PC-3 (cell line): ENCODE measurements around the gene MYO3B. TPM values are rescaled to one million over a fixed set of nuclear protein-coding genes. Genes with fewer than 3 reads are reported as not detected.
"Not testable (repeated sequence)": the region's sequence is repeated elsewhere in the genome, so short reads cannot be mapped to it uniquely, and the experiment has no call there.

Experiments used
- ATAC-seq: fragments of 200-7000 bp; cut with Tn5 transposase; 2 replicates; pipeline ENCODE4 v1.9.1; 2020; ENCODE audit warnings: mild to moderate bottlenecking, moderate library complexity
- BruUV-seq: library from RNA; stranded (reverse); fragments of 400-500 nt; replicated peaks from 2 replicates; lab custom pipeline; 2021; lab: Mats Ljungman, UMichigan
- CTCF ChIA-PET: fragments of 300-600 bp; sonication (Branson Sonifier 250); formaldehyde crosslinking; loops from one replicate; lab custom pipeline; 2022; ENCODE audit warnings: antibody characterized with exemption; lab: Charles Lee
- POLR2A ChIA-PET: fragments of 300-600 bp; sonication (Branson Sonifier 250); formaldehyde crosslinking; loops from one replicate; lab custom pipeline; 2022; ENCODE audit warnings: antibody characterized with exemption; ENCODE audit not compliant: unreplicated experiment; lab: Charles Lee
- DNase-seq: peaks from one replicate; pipeline ENCODE4 v3.0.0-alpha.2; 2015
- H2AFZ ChIP-seq: fragments of 300-600 bp; sonication (generic); 2 replicates; pipeline ENCODE4 v1.6.0; 2016; ENCODE audit warnings: antibody characterized with exemption, low read length
- H3F3A ChIP-seq: fragments of 300-600 bp; sonication (generic); one replicate; pipeline ENCODE4 v1.6.0; 2017; ENCODE audit warnings: antibody characterized with exemption, low read length, control low read depth, mild to moderate bottlenecking; ENCODE audit not compliant: unreplicated experiment
- H3K27ac ChIP-seq: fragments of 300-600 bp; sonication (generic); 2 replicates; pipeline ENCODE4 v1.5.1; 2016; ENCODE audit warnings: mild to moderate bottlenecking, low read length
- H3K27me3 ChIP-seq: fragments of 300-600 bp; sonication (generic); 2 replicates; pipeline ENCODE4 v1.6.1; 2016; ENCODE audit warnings: low read length, mixed read lengths
- H3K36me3 ChIP-seq: fragments of 300-600 bp; sonication (generic); 2 replicates; pipeline ENCODE4 v1.6.1; 2016; ENCODE audit warnings: low read depth, mixed run types, low read length, mixed read lengths
- H3K4me1 ChIP-seq: fragments of 300-600 bp; sonication (generic); 2 replicates; pipeline ENCODE4 v1.5.1; 2016; ENCODE audit warnings: low read length; ENCODE audit not compliant: insufficient read depth
- H3K4me2 ChIP-seq: fragments of 300-600 bp; sonication (generic); 2 replicates; pipeline ENCODE4 v1.6.0; 2016; ENCODE audit warnings: low read length
- H3K4me3 ChIP-seq: fragments of 300-600 bp; sonication (generic); 2 replicates; pipeline ENCODE4 v1.5.1; 2016; ENCODE audit warnings: mild to moderate bottlenecking, low read length, mixed read lengths
- H3K79me2 ChIP-seq: fragments of 300-600 bp; sonication (generic); 2 replicates; pipeline ENCODE4 v1.6.1; 2017; ENCODE audit warnings: low read length, mixed read lengths
- H3K9ac ChIP-seq: fragments of 300-600 bp; sonication (generic); 2 replicates; pipeline ENCODE4 v1.6.0; 2016; ENCODE audit warnings: mild to moderate bottlenecking, low read length
- H3K9me2 ChIP-seq: fragments of 300-600 bp; sonication (generic); replicated peaks from 2 replicates; pipeline ENCODE4 v1.6.1; 2016; ENCODE audit warnings: mixed run types, low read length, mixed read lengths
- H3K9me3 ChIP-seq: fragments of 300-600 bp; sonication (generic); 2 replicates; pipeline ENCODE4 v1.6.1; 2016; ENCODE audit warnings: low read length, mixed read lengths
- H4K20me1 ChIP-seq: fragments of 300-600 bp; sonication (generic); 2 replicates; pipeline ENCODE4 v1.6.1; 2016; ENCODE audit warnings: low read length, mixed read lengths
- EZH2 ChIP-seq: fragments of 300-600 bp; sonication (generic); IDR thresholded peaks from one replicate; pipeline ENCODE4 v1.6.1; 2017; ENCODE audit warnings: antibody characterized with exemption, mild to moderate bottlenecking, low read length; ENCODE audit not compliant: unreplicated experiment
- EZH2phosphoT487 ChIP-seq: fragments of 300-600 bp; sonication (generic); IDR thresholded peaks from 2 replicates; pipeline ENCODE4 v1.6.1; 2018; ENCODE audit warnings: mild to moderate bottlenecking, antibody characterized with exemption, low read length, borderline replicate concordance
- intact Hi-C: fragments of 100-400 bp; cut with micrococcal nuclease; formaldehyde crosslinking; loops from 2 replicates; pipeline ENCODE4 v1.9.0; 2023
- total RNA-seq: library from RNA; depleted of rRNA; stranded (reverse); fragments of >200 nt; gene quantifications from 2 replicates; pipeline ENCODE4 v1.2.3, GENCODE V29; 2014
- TF ChIP-seq, protein P1 (sequence below): fragments of 300-600 bp; sonication (generic); conservative IDR thresholded peaks from 2 replicates; pipeline ENCODE4 v1.5.1; 2017; ENCODE audit warnings: antibody characterized with exemption, low read depth, mild to moderate bottlenecking, low read length

MYO3B gene
- total RNA-seq, 1 experiment from 2014 or later, result 1.1 TPM

DNA sequence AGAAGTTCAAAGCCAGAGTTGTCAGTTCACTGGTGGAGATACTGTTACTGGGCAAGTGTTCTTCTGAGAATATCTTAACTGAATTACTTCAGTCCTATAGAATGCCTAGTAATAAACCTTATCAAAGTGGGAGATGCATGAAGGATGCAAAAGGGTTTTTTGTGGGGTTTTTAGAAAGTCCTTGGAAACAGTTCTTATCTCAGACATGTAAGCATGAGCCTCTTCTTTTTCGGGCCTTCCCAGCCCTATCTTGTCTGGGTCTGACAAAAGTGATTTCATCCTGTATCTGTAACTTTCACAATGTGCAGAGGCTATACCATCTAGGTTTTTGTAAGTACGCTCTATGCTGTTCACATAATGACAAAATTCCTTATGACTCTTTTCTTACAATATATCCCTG is 255.5 kb downstream of the MYO3B start:
- TF ChIP-seq EZH2phosphoT487, result no peak
- TF ChIP-seq EZH2, result no peak
- TF ChIP-seq, protein P1, sequence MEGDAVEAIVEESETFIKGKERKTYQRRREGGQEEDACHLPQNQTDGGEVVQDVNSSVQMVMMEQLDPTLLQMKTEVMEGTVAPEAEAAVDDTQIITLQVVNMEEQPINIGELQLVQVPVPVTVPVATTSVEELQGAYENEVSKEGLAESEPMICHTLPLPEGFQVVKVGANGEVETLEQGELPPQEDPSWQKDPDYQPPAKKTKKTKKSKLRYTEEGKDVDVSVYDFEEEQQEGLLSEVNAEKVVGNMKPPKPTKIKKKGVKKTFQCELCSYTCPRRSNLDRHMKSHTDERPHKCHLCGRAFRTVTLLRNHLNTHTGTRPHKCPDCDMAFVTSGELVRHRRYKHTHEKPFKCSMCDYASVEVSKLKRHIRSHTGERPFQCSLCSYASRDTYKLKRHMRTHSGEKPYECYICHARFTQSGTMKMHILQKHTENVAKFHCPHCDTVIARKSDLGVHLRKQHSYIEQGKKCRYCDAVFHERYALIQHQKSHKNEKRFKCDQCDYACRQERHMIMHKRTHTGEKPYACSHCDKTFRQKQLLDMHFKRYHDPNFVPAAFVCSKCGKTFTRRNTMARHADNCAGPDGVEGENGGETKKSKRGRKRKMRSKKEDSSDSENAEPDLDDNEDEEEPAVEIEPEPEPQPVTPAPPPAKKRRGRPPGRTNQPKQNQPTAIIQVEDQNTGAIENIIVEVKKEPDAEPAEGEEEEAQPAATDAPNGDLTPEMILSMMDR, result no peak
- Histone ChIP-seq H3K27ac (no peak overlapping the region), H3K4me1 (no peaks in the 10 kb centered on the region), H3K27me3 (no peaks in the 10 kb centered on the region), H2AFZ (no peak overlapping the region), H4K20me1 (no peaks in the 10 kb centered on the region), H3K79me2 (no peaks in the 10 kb centered on the region), H3K4me2 (no peak overlapping the region), H3F3A (no peaks in the 10 kb centered on the region), H3K9ac (no peak overlapping the region), H3K36me3 (no peaks in the 10 kb centered on the region), H3K4me3 (no peak overlapping the region), H3K9me2 (no peaks in the 10 kb centered on the region), H3K9me3 (no peaks in the 10 kb centered on the region)
- intact Hi-C loops, result no loop called here
- DNase-seq (no peak), ATAC-seq (no peak)
- BruUV-seq, result no TSS peak
- CTCF ChIA-PET, result no interaction called here
- POLR2A ChIA-PET, result no interaction called here

DNA sequence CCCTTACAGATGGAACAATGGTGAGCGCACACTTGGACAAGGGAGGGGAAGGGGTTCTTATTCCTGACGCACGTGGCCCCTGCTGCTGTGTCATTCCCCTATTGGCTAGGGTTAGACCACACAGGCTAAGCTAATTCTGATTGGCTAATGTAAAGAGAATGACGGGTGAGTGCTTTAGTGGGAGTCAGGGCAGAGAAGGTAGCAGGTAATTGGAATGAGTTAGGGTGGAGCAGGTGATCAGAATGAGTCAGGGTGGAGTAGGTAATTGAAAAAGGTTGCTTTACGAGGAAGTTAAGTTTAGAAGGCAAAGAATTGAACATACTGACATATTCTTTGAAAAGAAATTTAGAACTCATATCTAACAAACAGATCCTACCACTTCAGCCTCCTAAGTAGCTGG is 256.4 kb downstream of the MYO3B start:
- H3K9me3 ChIP-seq, ATAC-seq, H3K27me3 ChIP-seq, H3K4me2 ChIP-seq, DNase-seq, POLR2A ChIA-PET, H3K79me2 ChIP-seq, H4K20me1 ChIP-seq, H3K27ac ChIP-seq, H3K9ac ChIP-seq, CTCF ChIA-PET, H2AFZ ChIP-seq, H3K36me3 ChIP-seq, H3K4me1 ChIP-seq, intact Hi-C loops, BruUV-seq, H3K9me2 ChIP-seq, H3K4me3 ChIP-seq, H3F3A ChIP-seq: not testable (repeated sequence)

DNA sequence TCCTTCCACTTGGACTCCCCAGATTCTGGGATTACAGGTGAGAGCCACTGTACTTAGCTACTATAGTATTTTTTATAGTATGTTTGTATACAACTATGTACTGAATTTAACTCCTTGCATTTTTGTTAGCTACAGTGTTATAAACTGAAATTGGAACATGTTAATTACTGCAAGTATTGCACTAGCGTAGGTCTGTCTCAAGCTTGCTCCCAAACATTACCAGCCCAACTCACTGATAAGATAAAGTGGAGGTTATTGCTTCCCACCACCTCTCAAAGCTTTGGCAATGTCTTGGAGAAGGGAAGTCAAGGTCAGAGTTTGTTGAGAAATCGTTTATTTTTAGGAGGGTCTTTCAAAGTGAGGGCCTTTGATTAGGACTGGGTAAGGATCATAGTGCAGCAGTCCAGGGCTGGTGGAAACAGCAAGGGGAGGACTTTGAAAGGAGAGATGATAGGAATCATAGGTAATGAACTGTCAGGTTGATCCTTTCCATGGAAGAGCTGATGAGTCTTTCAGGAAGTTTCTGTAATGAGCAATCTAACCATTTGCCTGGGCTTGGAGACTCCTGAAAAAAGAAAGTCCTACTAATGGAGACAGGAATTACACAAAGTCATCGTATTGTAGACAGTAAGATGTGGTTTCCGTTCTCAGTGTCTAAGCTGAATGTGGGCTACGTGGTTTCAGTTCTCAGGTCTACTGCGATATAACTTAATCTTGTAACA is 257.1 kb downstream of the MYO3B start:
- intact Hi-C loops, result no loop called here
- Histone ChIP-seq H4K20me1 (no peaks in the 10 kb centered on the region), H3K79me2 (no peaks in the 10 kb centered on the region), H3K27me3 (no peaks in the 10 kb centered on the region), H3K27ac (no peak overlapping the region), H3K9me2 (no peaks in the 10 kb centered on the region), H3K4me3 (no peak overlapping the region), H2AFZ (no peak overlapping the region), H3K4me1 (no peaks in the 10 kb centered on the region), H3K36me3 (no peaks in the 10 kb centered on the region), H3K9me3 (no peaks in the 10 kb centered on the region), H3F3A (no peaks in the 10 kb centered on the region), H3K9ac (no peak overlapping the region), H3K4me2 (no peak overlapping the region)
- no TSS peak for BruUV-seq
- ATAC-seq, result no peak
- ChIA-PET CTCF (interaction anchor here (1.0 kb wide), 1 partner anchor 58 kb away, joined by 3 read pairs; no protein-coding TSS in a partner anchor), POLR2A (no interaction called here)
- no peak for DNase-seq
- TF ChIP-seq EZH2phosphoT487, result no peak
- TF ChIP-seq, protein P1, result no peak
- TF ChIP-seq EZH2, result no peak
